ENCODE measurements around the gene HAPSTR1.
A peak's percentile ranks its signal among the peaks of the same experiment; 100 is the strongest.

Gene HAPSTR1

DNA sequence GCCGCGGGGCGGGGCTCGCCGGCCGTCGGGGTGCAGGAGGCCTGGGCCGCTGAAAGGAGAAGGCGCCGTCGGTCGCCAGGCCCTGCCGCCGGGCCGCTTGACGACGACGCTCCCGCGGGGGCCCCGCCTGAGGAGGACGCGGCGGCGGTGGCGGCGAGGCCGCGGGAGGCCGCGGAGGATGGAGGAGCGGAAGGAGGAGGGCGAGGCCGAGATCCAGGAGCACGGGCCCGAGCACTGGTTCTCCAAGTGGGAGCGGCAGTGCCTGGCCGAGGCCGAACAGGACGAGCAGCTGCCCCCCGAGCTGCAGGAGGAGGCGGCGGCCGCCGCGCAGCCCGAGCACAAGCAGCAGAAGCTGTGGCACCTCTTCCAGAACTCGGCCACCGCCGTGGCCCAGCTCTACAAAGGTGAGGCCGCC lies 430 bp downstream of the HAPSTR1 start:
- H4K8ac ChIP-seq (ENCODE audit: low read length): peak overlapping the region; percentile 92

DNA sequence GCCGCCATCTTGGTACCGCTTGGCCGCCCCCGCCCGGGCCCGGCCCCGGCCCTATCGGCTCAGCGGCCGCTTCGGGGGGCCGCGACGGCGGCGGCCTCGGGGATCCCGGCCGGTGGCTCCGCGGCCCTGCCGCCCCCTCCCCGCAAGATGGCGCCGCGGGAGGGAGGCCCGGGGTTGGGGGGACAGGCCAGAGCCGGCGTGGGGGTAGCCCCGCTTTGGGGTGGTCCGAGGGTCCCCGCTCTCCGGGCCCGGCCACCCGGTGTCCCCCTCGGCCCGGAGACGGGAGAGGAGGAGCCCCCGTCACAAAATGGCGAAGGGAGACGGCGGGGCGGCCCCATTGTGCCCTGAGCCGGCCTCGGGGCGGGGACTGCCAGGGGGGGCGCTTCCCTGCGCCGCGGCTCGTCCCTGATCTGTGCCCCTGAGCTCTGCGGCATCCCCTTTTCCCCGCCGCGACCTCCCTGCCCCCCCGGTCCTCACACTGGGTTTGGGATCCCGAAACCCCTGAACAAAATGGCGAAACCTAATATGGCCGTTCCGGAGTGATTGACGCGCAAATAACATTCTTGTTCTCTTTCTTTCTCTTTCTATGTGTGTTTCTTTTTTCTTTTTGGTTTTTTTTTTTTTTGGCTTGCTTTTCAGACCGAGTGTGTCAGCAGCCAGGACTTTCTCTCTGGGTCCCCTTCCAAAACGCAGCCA lies 986 bp downstream of the HAPSTR1 start:
- Histone ChIP-seq H2BK120ac (ENCODE audit: low read depth, low read length) (peak overlapping the region; percentile 99), H2BK5ac (ENCODE audit: low read depth, low read length, poor library complexity, severe bottlenecking) (peak overlapping the region; percentile 96), H3K9ac (ENCODE audit: low read length) (peak overlapping the region; percentile 95), H3K36me3 (ENCODE audit: control insufficient read depth in 1 of 2, insufficient read depth in 2 of 2, low read depth in 1 of 2, low read length in 2 of 2) (peaks cover 7 to 46% of the 10 kb centered on the region in 2 experiments), H3K27me3 (ENCODE audit: control insufficient read depth in 1 of 2, insufficient read depth in 1 of 2, low read length in 2 of 2) (no peaks in the 10 kb centered on the region), H3K23ac (ENCODE audit: low read length in 2 of 2) (peak overlapping the region in 1 of 2 experiments; percentile 91), H2BK15ac (ENCODE audit: low read depth, poor library complexity, severe bottlenecking) (peak overlapping the region; percentile 64), H2AK5ac (ENCODE audit: low read length, severe bottlenecking) (no peak overlapping the region), H3K4ac (ENCODE audit: low read depth in 1 of 2, low read length in 2 of 2) (peak overlapping the region; percentile 99 to 100), H3K4me3 (ENCODE audit: insufficient read depth in 1 of 2, low read depth in 1 of 2, low read length in 2 of 2) (peak overlapping the region; percentile 87 to 98), H4K8ac (ENCODE audit: low read length) (peak overlapping the region; percentile 92), H2BK12ac (ENCODE audit: low read length in 2 of 2) (peak overlapping the region in 1 of 2 experiments; percentile 57), H3K9me3 (ENCODE audit: control insufficient read depth, low read length) (no peaks in the 10 kb centered on the region), H3K79me1 (replicated peaks; ENCODE audit: low read length, poor library complexity, severe bottlenecking) (no peaks in the 10 kb centered on the region), H3K14ac (ENCODE audit: low read length in 2 of 2) (peak overlapping the region; percentile 21 to 100), H3K18ac (ENCODE audit: low read depth in 1 of 2, low read length in 2 of 2) (peak overlapping the region; percentile 95 to 100), H4K91ac (ENCODE audit: low read length) (peak overlapping the region; percentile 97), H2AFZ (ENCODE audit: low read depth, low read length) (no peak overlapping the region), H3K4me2 (ENCODE audit: low read length, poor library complexity, severe bottlenecking) (peak overlapping the region; percentile 68), H3K27ac (ENCODE audit: low read length, poor library complexity, severe bottlenecking) (peak overlapping the region; percentile 44), H3K4me1 (ENCODE audit: control insufficient read depth, insufficient read depth, low read depth, low read length) (peaks cover 12% of the 10 kb centered on the region)
- WGBS: under 1% methylated on average over 58 of the region's 64 CpGs
- DNase-seq: peak; percentile 40

More for the DNA sequence above, 430 bp downstream of the HAPSTR1 start:
- Histone ChIP-seq H4K91ac (ENCODE audit: low read length) (peak overlapping the region; percentile 97), H2AFZ (ENCODE audit: low read depth, low read length) (no peak overlapping the region), H2BK15ac (ENCODE audit: low read depth, poor library complexity, severe bottlenecking) (peak overlapping the region; percentile 46), H3K14ac (ENCODE audit: low read length in 2 of 2) (peak overlapping the region; percentile 78 to 100), H2AK5ac (ENCODE audit: low read length, severe bottlenecking) (peak overlapping the region; percentile 61), H2BK12ac (ENCODE audit: low read length in 2 of 2) (peak overlapping the region in 1 of 2 experiments; percentile 94), H3K9me3 (ENCODE audit: control insufficient read depth, low read length) (no peaks in the 10 kb centered on the region), H3K27ac (ENCODE audit: low read length, poor library complexity, severe bottlenecking) (no peak overlapping the region), H3K18ac (ENCODE audit: low read depth in 1 of 2, low read length in 2 of 2) (peak overlapping the region; percentile 95 to 100), H3K4me3 (ENCODE audit: insufficient read depth in 1 of 2, low read depth in 1 of 2, low read length in 2 of 2) (peak overlapping the region; percentile 87 to 98), H3K9ac (ENCODE audit: low read length) (peak overlapping the region; percentile 95), H3K4me2 (ENCODE audit: low read length, poor library complexity, severe bottlenecking) (peak overlapping the region; percentile 47), H3K4me1 (ENCODE audit: control insufficient read depth, insufficient read depth, low read depth, low read length) (peaks cover 9% of the 10 kb centered on the region), H3K23ac (ENCODE audit: low read length in 2 of 2) (peak overlapping the region; percentile 91 to 98), H3K36me3 (ENCODE audit: control insufficient read depth in 1 of 2, insufficient read depth in 2 of 2, low read depth in 1 of 2, low read length in 2 of 2) (peaks cover 1 to 40% of the 10 kb centered on the region in 2 experiments), H2BK120ac (ENCODE audit: low read depth, low read length) (peak overlapping the region; percentile 99), H3K27me3 (ENCODE audit: control insufficient read depth in 1 of 2, insufficient read depth in 1 of 2, low read length in 2 of 2) (no peaks in the 10 kb centered on the region), H2BK5ac (ENCODE audit: low read depth, low read length, poor library complexity, severe bottlenecking) (peak overlapping the region; percentile 96), H3K4ac (ENCODE audit: low read depth in 1 of 2, low read length in 2 of 2) (peak overlapping the region; percentile 99 to 100), H3K79me1 (replicated peaks; ENCODE audit: low read length, poor library complexity, severe bottlenecking) (no peaks in the 10 kb centered on the region)
- WGBS: 0% methylated on average over 20 of the region's 51 CpGs
- peak; percentile 33 for DNase-seq

GRCh38 chr16:9092978-9093344 lies 1.5 kb downstream of the HAPSTR1 start:
- Histone ChIP-seq H3K23ac (ENCODE audit: low read length in 2 of 2) (no peak overlapping the region), H3K79me1 (replicated peaks; ENCODE audit: low read length, poor library complexity, severe bottlenecking) (no peaks in the 10 kb centered on the region), H3K14ac (ENCODE audit: low read length in 2 of 2) (peak overlapping the region in 1 of 2 experiments; percentile 98), H3K18ac (ENCODE audit: low read depth in 1 of 2, low read length in 2 of 2) (peak overlapping the region in 1 of 2 experiments; percentile 55), H3K27me3 (ENCODE audit: control insufficient read depth in 1 of 2, insufficient read depth in 1 of 2, low read length in 2 of 2) (no peaks in the 10 kb centered on the region), H3K9me3 (ENCODE audit: control insufficient read depth, low read length) (no peaks in the 10 kb centered on the region), H3K4me2 (ENCODE audit: low read length, poor library complexity, severe bottlenecking) (peak overlapping the region; percentile 68), H2BK15ac (ENCODE audit: low read depth, poor library complexity, severe bottlenecking) (no peak overlapping the region), H4K91ac (ENCODE audit: low read length) (no peak overlapping the region), H2BK12ac (ENCODE audit: low read length in 2 of 2) (peak overlapping the region in 1 of 2 experiments; percentile 57), H3K36me3 (ENCODE audit: control insufficient read depth in 1 of 2, insufficient read depth in 2 of 2, low read depth in 1 of 2, low read length in 2 of 2) (peaks cover 12 to 51% of the 10 kb centered on the region in 2 experiments), H2AFZ (ENCODE audit: low read depth, low read length) (no peak overlapping the region), H2AK5ac (ENCODE audit: low read length, severe bottlenecking) (no peak overlapping the region), H3K9ac (ENCODE audit: low read length) (peak overlapping the region; percentile 95), H3K4ac (ENCODE audit: low read depth in 1 of 2, low read length in 2 of 2) (peak overlapping the region in 1 of 2 experiments; percentile 6), H2BK5ac (ENCODE audit: low read depth, low read length, poor library complexity, severe bottlenecking) (no peak overlapping the region), H3K4me1 (ENCODE audit: control insufficient read depth, insufficient read depth, low read depth, low read length) (peaks cover 15% of the 10 kb centered on the region), H4K8ac (ENCODE audit: low read length) (no peak overlapping the region), H2BK120ac (ENCODE audit: low read depth, low read length) (no peak overlapping the region), H3K27ac (ENCODE audit: low read length, poor library complexity, severe bottlenecking) (peak overlapping the region; percentile 44), H3K4me3 (ENCODE audit: insufficient read depth in 1 of 2, low read depth in 1 of 2, low read length in 2 of 2) (peak overlapping the region; percentile 87 to 98)
- WGBS: under 1% methylated on average over 18 of the region's 18 CpGs
- DNase-seq: no peak

- Histone ChIP-seq H2AK5ac (ENCODE audit: low read length, severe bottlenecking) (no peak overlapping the region), H3K27ac (ENCODE audit: low read length, poor library complexity, severe bottlenecking) (no peak overlapping the region), H3K23ac (ENCODE audit: low read length in 2 of 2) (no peak overlapping the region), H4K8ac (ENCODE audit: low read length) (no peak overlapping the region), H2AFZ (ENCODE audit: low read depth, low read length) (no peak overlapping the region), H2BK15ac (ENCODE audit: low read depth, poor library complexity, severe bottlenecking) (no peak overlapping the region), H3K27me3 (ENCODE audit: control insufficient read depth in 1 of 2, insufficient read depth in 1 of 2, low read length in 2 of 2) (no peaks in the 10 kb centered on the region), H3K4ac (ENCODE audit: low read depth in 1 of 2, low read length in 2 of 2) (no peak overlapping the region), H3K36me3 (ENCODE audit: control insufficient read depth in 1 of 2, insufficient read depth in 2 of 2, low read depth in 1 of 2, low read length in 2 of 2) (peaks cover 16 to 62% of the 10 kb centered on the region in 2 experiments), H2BK12ac (ENCODE audit: low read length in 2 of 2) (no peak overlapping the region), H3K9ac (ENCODE audit: low read length) (peak overlapping the region; percentile 95), H2BK120ac (ENCODE audit: low read depth, low read length) (no peak overlapping the region), H3K9me3 (ENCODE audit: control insufficient read depth, low read length) (no peaks in the 10 kb centered on the region), H3K4me2 (ENCODE audit: low read length, poor library complexity, severe bottlenecking) (peak overlapping the region; percentile 68), H3K79me1 (replicated peaks; ENCODE audit: low read length, poor library complexity, severe bottlenecking) (no peaks in the 10 kb centered on the region), H4K91ac (ENCODE audit: low read length) (no peak overlapping the region), H3K4me3 (ENCODE audit: insufficient read depth in 1 of 2, low read depth in 1 of 2, low read length in 2 of 2) (peak overlapping the region in 1 of 2 experiments; percentile 87), H3K18ac (ENCODE audit: low read depth in 1 of 2, low read length in 2 of 2) (peak overlapping the region in 1 of 2 experiments; percentile 34), H3K4me1 (ENCODE audit: control insufficient read depth, insufficient read depth, low read depth, low read length) (peaks cover 17% of the 10 kb centered on the region), H3K14ac (ENCODE audit: low read length in 2 of 2) (no peak overlapping the region), H2BK5ac (ENCODE audit: low read depth, low read length, poor library complexity, severe bottlenecking) (no peak overlapping the region)
- 43% methylated on average over 7 of the region's 8 CpGs for WGBS
- DNase-seq: no peak
These were observed 2.8 kb downstream of the HAPSTR1 start for GRCh38 chr16:9094011-9094846.
